Liver (tissue), 9 donors: Measurements from ENCODE around the gene CRAT. TPM values are rescaled to one million over a fixed set of nuclear protein-coding genes. Genes with fewer than 3 reads are reported as not detected.

Experiments used
- DNase-seq: peaks from one replicate; pipeline ENCODE4 v3.0.0-alpha.2; 2017; ENCODE audit warnings: low spot score
- H3K27ac ChIP-seq, 2 donors: one replicate each; pipeline ENCODE4 v1.7.0; 2013; ENCODE audit warnings: inconsistent platforms in 2 of 2, low read length in 2 of 2, control low read depth in 1 of 2, low read depth in 1 of 2, mild to moderate bottlenecking in 1 of 2
- H3K27me3 ChIP-seq, 4 donors: one replicate each; pipeline versions ENCODE4 v1.6.1 to v1.7.0; 2013; ENCODE audit warnings: low read length in 3 of 4, inconsistent platforms in 1 of 4, mild to moderate bottlenecking in 1 of 4, moderate library complexity in 1 of 4; ENCODE audit not compliant: control insufficient read depth in 4 of 4, insufficient read depth in 4 of 4
- H3K36me3 ChIP-seq, 4 donors: one replicate each; pipeline versions ENCODE4 v1.6.1 to v1.7.0; 2013; ENCODE audit warnings: low read length in 3 of 4, mild to moderate bottlenecking in 3 of 4, low read depth in 1 of 4, moderate library complexity in 1 of 4; ENCODE audit not compliant: control insufficient read depth in 4 of 4, insufficient read depth in 3 of 4
- H3K4me1 ChIP-seq, 4 donors: one replicate each; pipeline versions ENCODE4 v1.6.1 to v1.7.0; 2013; ENCODE audit warnings: low read length in 3 of 4, mild to moderate bottlenecking in 3 of 4, moderate library complexity in 1 of 4; ENCODE audit not compliant: control insufficient read depth in 4 of 4, insufficient read depth in 4 of 4
- H3K4me3 ChIP-seq, 3 donors: one replicate each; pipeline versions ENCODE4 v1.6.1 to v1.7.0; 2013; ENCODE audit warnings: low read length in 3 of 3, control low read depth in 1 of 3, low read depth in 1 of 3, mild to moderate bottlenecking in 1 of 3
- H3K9ac ChIP-seq, 2 donors: one replicate each; pipeline ENCODE4 v1.7.0; 2013; ENCODE audit warnings: low read length in 2 of 2, mild to moderate bottlenecking in 2 of 2, moderate library complexity in 2 of 2, control low read depth in 1 of 2, low read depth in 1 of 2
- H3K9me3 ChIP-seq, 4 donors: one replicate each; pipeline versions ENCODE4 v1.6.1 to v1.7.0; 2013; ENCODE audit warnings: low read length in 3 of 4; ENCODE audit not compliant: control insufficient read depth in 4 of 4
- ATF3 ChIP-seq: IDR thresholded peaks from 2 replicates; pipeline ENCODE4 v1.6.1; 2016; ENCODE audit warnings: antibody characterized with exemption
- CTCF ChIP-seq: fragments of 150-350 bp; IDR thresholded peaks from 2 replicates; pipeline ENCODE4 v1.5.1; 2017; ENCODE audit warnings: improper control_type of control experiment, low read depth, low read length; ENCODE audit not compliant: missing input control
- EGR1 ChIP-seq, 2 donors: IDR thresholded peaks; 2 replicates each; pipeline ENCODE4 v1.6.1; 2016 to 2018; ENCODE audit warnings: antibody characterized with exemption in 2 of 2, low read depth in 2 of 2
- FOXA1 ChIP-seq: IDR thresholded peaks from 2 replicates; pipeline ENCODE4 v1.6.1; 2016; ENCODE audit warnings: antibody characterized with exemption
- FOXA2 ChIP-seq: IDR thresholded peaks from 2 replicates; pipeline ENCODE4 v1.6.1; 2016; ENCODE audit warnings: antibody characterized with exemption
- GABPA ChIP-seq, 2 donors: IDR thresholded peaks in 1 of 2; conservative IDR thresholded peaks in 1 of 2; 2 replicates each; pipeline ENCODE4 v1.6.1; 2016; ENCODE audit warnings: antibody characterized with exemption in 2 of 2, mild to moderate bottlenecking in 1 of 2, moderate library complexity in 1 of 2
- HNF4A ChIP-seq, 2 donors: conservative IDR thresholded peaks; 2 replicates each; pipeline ENCODE4 v1.6.1; 2016; ENCODE audit warnings: antibody characterized with exemption in 2 of 2, mild to moderate bottlenecking in 2 of 2
- HNF4G ChIP-seq: IDR thresholded peaks from 2 replicates; pipeline ENCODE4 v1.6.1; 2016; ENCODE audit warnings: antibody characterized with exemption
- JUND ChIP-seq, 2 donors: IDR thresholded peaks; 2 replicates each; pipeline ENCODE4 v1.6.1; 2016; ENCODE audit warnings: antibody characterized with exemption in 2 of 2
- MAX ChIP-seq: IDR thresholded peaks from 2 replicates; pipeline ENCODE4 v1.6.1; 2016; ENCODE audit warnings: antibody characterized with exemption
- NR2F2 ChIP-seq: IDR thresholded peaks from 2 replicates; pipeline ENCODE4 v1.6.1; 2016; ENCODE audit warnings: antibody characterized with exemption
- RAD21 ChIP-seq, 2 donors: IDR thresholded peaks; 2 replicates each; pipeline ENCODE4 v1.6.1; 2016; ENCODE audit warnings: antibody characterized with exemption in 2 of 2, mild to moderate bottlenecking in 2 of 2
- RXRA ChIP-seq, 2 donors: IDR thresholded peaks; 2 replicates each; pipeline ENCODE4 v1.6.1; 2017 to 2018; ENCODE audit warnings: antibody characterized with exemption in 2 of 2, mild to moderate bottlenecking in 1 of 2
- SP1 ChIP-seq: IDR thresholded peaks from 2 replicates; pipeline ENCODE4 v1.6.1; 2018; ENCODE audit warnings: antibody characterized with exemption, mild to moderate bottlenecking
- TAF1 ChIP-seq: conservative IDR thresholded peaks from 2 replicates; pipeline ENCODE4 v1.6.1; 2016; ENCODE audit warnings: antibody characterized with exemption, mild to moderate bottlenecking
- YY1 ChIP-seq: IDR thresholded peaks from 2 replicates; pipeline ENCODE4 v1.6.1; 2016; ENCODE audit warnings: antibody characterized with exemption, mild to moderate bottlenecking
- ZBTB33 ChIP-seq: IDR thresholded peaks from 2 replicates; pipeline ENCODE4 v1.6.1; 2016; ENCODE audit warnings: antibody characterized with exemption
- WGBS: extraction: QIAGEN DNeasy Blood & Tissue Kit; methylation state at CpG from one replicate; pipeline ENCODE4 v1.1.7; 2013; 5-methylcytosine and 5-hydroxymethylcytosine counted together
- polyA plus RNA-seq, 2 donors: library from polyadenylated mRNA; stranded (reverse) in 1 of 2; unstranded in 1 of 2; fragments of 200-250 nt in 1 of 2; fragments of >200 nt in 1 of 2; fragmentation: Nextera tagmentation in 1 of 2; extraction: Ambion mirVana in 1 of 2; gene quantifications; one replicate each; pipeline versions ENCODE4 v1.2.1 to v1.2.3, GENCODE V29; 2013 to 2015
- total RNA-seq, 2 donors: library from RNA; depleted of rRNA; stranded (reverse); fragments of >200 nt; gene quantifications; one replicate each; pipeline ENCODE4 v1.2.3, GENCODE V29; 2014
- donor health status: healthy.
- donor health status: healthy.
- donor health status: healthy.
- donor health status: healthy.
- donor health status: healthy.

Gene CRAT
- total and polyA plus RNA-seq, 4 donors: 33.8 to 121 (median 89.1) TPM

GRCh38 chr9:129102095-129102525 is 8.5 kb downstream of the CRAT start:
- DNase-seq: no peak
- WGBS: 93% methylated on average over 13 of the region's 13 CpGs
- peaks cover 10 to 44% (median 22%) of the 10 kb centered on the region in 4 donors for H3K36me3 ChIP-seq

GRCh38 chr9:129101279-129101678 is 9.3 kb downstream of the CRAT start:
- TF ChIP-seq YY1 (no peak), FOXA1 (no peak), FOXA2 (no peak)
- no peaks in the 10 kb centered on the region for H3K9me3 ChIP-seq
- no peak overlapping the region for H3K27ac ChIP-seq
- no peaks in the 10 kb centered on the region for H3K4me1 ChIP-seq
- no peak for DNase-seq
- no peak overlapping the region for H3K4me3 ChIP-seq
- no peaks in the 10 kb centered on the region for H3K27me3 ChIP-seq
- 95% methylated on average over 7 of the region's 7 CpGs for WGBS
- H3K9ac ChIP-seq: no peak overlapping the region
- peaks cover 9 to 45% (median 25%) of the 10 kb centered on the region in 4 donors for H3K36me3 ChIP-seq

More at GRCh38 chr9:129102095-129102525, 8.5 kb downstream of the CRAT start:
- Histone ChIP-seq H3K27me3 (no peaks in the 10 kb centered on the region), H3K9ac (no peak overlapping the region), H3K4me1 (no peaks in the 10 kb centered on the region), H3K9me3 (no peaks in the 10 kb centered on the region), H3K4me3 (no peak overlapping the region), H3K27ac (no peak overlapping the region)
- TF ChIP-seq TAF1 (no peak), NR2F2 (no peak), CTCF (no peak), HNF4A (conservative IDR thresholded peaks at IDR 0.05) (no peak), FOXA2 (no peak), RAD21 (IDR thresholded peaks at IDR 0.05) (no peak), ZBTB33 (no peak), GABPA (IDR thresholded peaks at IDR 0.05 in 1 of 2, conservative IDR thresholded peaks at IDR 0.05 in 1 of 2) (no peak), FOXA1 (no peak), EGR1 (IDR thresholded peaks at IDR 0.05; ENCODE audit: low read depth in 2 of 2) (no peak)

GRCh38 chr9:129100383-129101169 is 10.0 kb downstream of the CRAT start:
- H3K4me1 ChIP-seq: peaks cover 0 to 5% (median 2%) of the 10 kb centered on the region in 4 donors
- peaks cover 8 to 52% (median 26%) of the 10 kb centered on the region in 4 donors for H3K36me3 ChIP-seq

More at GRCh38 chr9:129100383-129101169, 10.0 kb downstream of the CRAT start:
- H3K27me3 ChIP-seq: no peaks in the 10 kb centered on the region
- no peak overlapping the region for H3K9ac ChIP-seq
- H3K4me3 ChIP-seq: no peak overlapping the region
- WGBS: 84% methylated on average over 28 of the region's 28 CpGs
- no peak overlapping the region for H3K27ac ChIP-seq
- DNase-seq: no peak
- no peaks in the 10 kb centered on the region for H3K9me3 ChIP-seq
- TF ChIP-seq GABPA (IDR thresholded peaks at IDR 0.05 in 1 of 2, conservative IDR thresholded peaks at IDR 0.05 in 1 of 2) (no peak), FOXA1 (no peak), SP1 (no peak), TAF1 (no peak), EGR1 (IDR thresholded peaks at IDR 0.05; ENCODE audit: low read depth in 2 of 2) (no peak), NR2F2 (no peak), ATF3 (no peak), JUND (IDR thresholded peaks at IDR 0.05) (no peak), RXRA (IDR thresholded peaks at IDR 0.05) (no peak), ZBTB33 (no peak), FOXA2 (no peak), HNF4G (no peak), CTCF (no peak), HNF4A (conservative IDR thresholded peaks at IDR 0.05) (no peak), MAX (no peak), YY1 (no peak)
